Erythroblast (primary cell): ENCODE data around the gene IL17RE.

Experiments used
- GATA1 ChIP-seq: IDR thresholded peaks from 2 replicates; pipeline ENCODE4 v1.6.1; 2011; ENCODE audit warnings: low read depth, mild to moderate bottlenecking, control low read depth, low read length, moderate library complexity
- POLR2A ChIP-seq: IDR thresholded peaks from 2 replicates; pipeline ENCODE4 v1.6.1; 2011; ENCODE audit warnings: mild to moderate bottlenecking, low read length

DNA sequence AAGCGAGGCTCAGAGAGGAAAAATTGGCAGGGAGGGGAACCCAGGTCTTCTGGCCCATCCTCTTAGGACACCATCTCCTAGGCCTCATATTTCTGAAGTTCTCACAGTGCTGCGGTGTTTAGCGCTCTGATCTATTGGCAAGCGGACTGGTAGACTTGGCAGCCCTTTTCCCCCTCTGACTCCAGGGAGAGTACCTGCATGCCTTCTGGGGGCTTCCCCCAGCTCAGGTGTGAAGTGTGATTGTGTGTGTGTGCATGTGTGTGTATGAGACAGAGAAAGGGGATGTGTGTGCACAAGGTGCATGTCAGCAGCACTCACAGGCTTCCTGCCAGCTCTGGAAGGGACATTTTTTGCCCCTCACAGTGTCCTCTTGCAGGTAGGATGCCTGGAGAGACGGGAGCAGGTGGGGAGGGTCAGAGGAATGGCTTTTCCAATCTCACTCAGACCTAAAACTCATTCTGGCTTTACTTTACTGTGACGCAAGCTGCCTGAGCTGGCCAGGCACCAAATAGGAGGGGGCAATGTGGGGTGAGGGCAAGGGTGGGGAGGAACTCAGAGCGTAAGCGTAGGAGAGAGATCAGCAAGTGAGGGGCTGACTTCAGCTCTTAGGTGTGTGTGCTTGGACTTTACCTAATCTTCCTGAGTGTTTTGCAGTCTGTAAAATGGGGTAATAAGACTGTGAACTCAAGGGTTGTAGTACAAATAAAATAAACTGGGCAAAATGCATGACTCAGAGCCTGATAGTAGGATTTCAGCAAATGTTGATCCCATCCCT lies 4.0 kb upstream of the IL17RE start:
- TF ChIP-seq POLR2A (no peak), GATA1 (no peak)
